ENCODE data around the gene NUDC.

The NUDC gene

GRCh38 chr1:26970810-26971209 lies 49.3 kb downstream of the NUDC start:
- peak; percentile 54 for DNase-seq (ENCODE audit: low read depth)
- H3K4me3 ChIP-seq (ENCODE audit: low read length): no peak overlapping the region
- no peak for TF ChIP-seq CTCF (IDR thresholded peaks at IDR 0.05; ENCODE audit: insufficient read depth, low read depth, low read length, missing control alignments)

- TF ChIP-seq CTCF (IDR thresholded peaks at IDR 0.05; ENCODE audit: insufficient read depth, low read depth, low read length, missing control alignments): no peak
- DNase-seq (ENCODE audit: low read depth): no peak
- H3K4me3 ChIP-seq (ENCODE audit: low read length): no peak overlapping the region
Measured at GRCh38 chr1:26971590-26971989, 50.0 kb downstream of the NUDC start.

GRCh38 chr1:26972390-26972789 lies 50.8 kb downstream of the NUDC start:
- DNase-seq (ENCODE audit: low read depth): no peak
- no peak for TF ChIP-seq CTCF (IDR thresholded peaks at IDR 0.05; ENCODE audit: insufficient read depth, low read depth, low read length, missing control alignments)
- no peak overlapping the region for H3K4me3 ChIP-seq (ENCODE audit: low read length)

GRCh38 chr1:26972821-26973220 lies 51.3 kb downstream of the NUDC start:
- DNase-seq (ENCODE audit: low read depth): no peak
- H3K4me3 ChIP-seq (ENCODE audit: low read length): no peak overlapping the region
- TF ChIP-seq CTCF (IDR thresholded peaks at IDR 0.05; ENCODE audit: insufficient read depth, low read depth, low read length, missing control alignments): no peak

GRCh38 chr1:26976621-26977510 lies 55.3 kb downstream of the NUDC start:
- DNase-seq (ENCODE audit: low read depth): no peak
- no peak for TF ChIP-seq CTCF (IDR thresholded peaks at IDR 0.05; ENCODE audit: insufficient read depth, low read depth, low read length, missing control alignments)
- H3K4me3 ChIP-seq (ENCODE audit: low read length): no peak overlapping the region

- DNase-seq (ENCODE audit: low read depth): no peak
- H3K4me3 ChIP-seq (ENCODE audit: low read length): no peak overlapping the region
- TF ChIP-seq CTCF (IDR thresholded peaks at IDR 0.05; ENCODE audit: insufficient read depth, low read depth, low read length, missing control alignments): no peak
Measured at GRCh38 chr1:26978901-26979300, 57.4 kb downstream of the NUDC start.

Measured in epithelial cell of esophagus (primary cell).